ENCODE data around the gene PRRT1B.
"Not testable (repeated sequence)": the region's sequence is repeated elsewhere in the genome, so short reads cannot be mapped to it uniquely, and the experiment has no call there.

PRRT1B gene

GRCh38 chr9:131545003-131545785 lies at the start of gene PRRT1B:
TSS of gene PRRT1B (plus strand) at chr9:131545523. CDS start at chr9:131545616, 93 bp downstream.
- no peak for DNase-seq (ENCODE audit: low read depth in 2 of 2)

- no peak for DNase-seq (ENCODE audit: low read depth in 2 of 2)
Observed at GRCh38 chr9:131495785-131496184, 49.5 kb upstream of the PRRT1B start.

GRCh38 chr9:131496844-131497405 lies 48.4 kb upstream of the PRRT1B start:
- no peak for DNase-seq (ENCODE audit: low read depth in 2 of 2)

- no peak for DNase-seq (ENCODE audit: low read depth in 2 of 2)
Observed at GRCh38 chr9:131499254-131499767, 46.0 kb upstream of the PRRT1B start.

- peak; percentile 32 to 50 for DNase-seq (ENCODE audit: low read depth in 2 of 2)
Observed at GRCh38 chr9:131500377-131500776, 44.9 kb upstream of the PRRT1B start.

- DNase-seq (ENCODE audit: low read depth in 2 of 2) = peak; percentile 15 to 42
Observed at GRCh38 chr9:131500939-131501541, 44.3 kb upstream of the PRRT1B start.

- DNase-seq (ENCODE audit: low read depth in 2 of 2) = peak; percentile 76 to 80
Observed at GRCh38 chr9:131502781-131503625, 42.3 kb upstream of the PRRT1B start, which contains the start of gene POMT1. TSS of gene POMT1 (plus strand) at chr9:131502918. CDS start at chr9:131504219, 1,301 bp downstream.

- DNase-seq (ENCODE audit: low read depth in 2 of 2) = peak in 1 of 2 donors; percentile 9
Observed at GRCh38 chr9:131503626-131504465, 41.5 kb upstream of the PRRT1B start.

- no peak for DNase-seq (ENCODE audit: low read depth in 2 of 2)
Observed at GRCh38 chr9:131505012-131505411, 40.3 kb upstream of the PRRT1B start.

GRCh38 chr9:131511416-131511815 lies 33.9 kb upstream of the PRRT1B start:
- no peak for DNase-seq (ENCODE audit: low read depth in 2 of 2)

GRCh38 chr9:131511880-131512279 lies 33.4 kb upstream of the PRRT1B start:
- DNase-seq (ENCODE audit: low read depth in 2 of 2) = no peak

- DNase-seq (ENCODE audit: low read depth in 2 of 2) = no peak
Observed at GRCh38 chr9:131513177-131513576, 32.1 kb upstream of the PRRT1B start.

- DNase-seq (ENCODE audit: low read depth in 2 of 2) = not testable (repeated sequence)
Observed at GRCh38 chr9:131515559-131516031, 29.7 kb upstream of the PRRT1B start.

- DNase-seq (ENCODE audit: low read depth in 2 of 2) = no peak
Observed at GRCh38 chr9:131516100-131516499, 29.2 kb upstream of the PRRT1B start.

GRCh38 chr9:131516930-131517329 lies 28.4 kb upstream of the PRRT1B start:
- no peak for DNase-seq (ENCODE audit: low read depth in 2 of 2)

- no peak for DNase-seq (ENCODE audit: low read depth in 2 of 2)
Observed at GRCh38 chr9:131517761-131518190, 27.5 kb upstream of the PRRT1B start.

- DNase-seq (ENCODE audit: low read depth in 2 of 2) = no peak
Observed at GRCh38 chr9:131518553-131518952, 26.8 kb upstream of the PRRT1B start.

- DNase-seq (ENCODE audit: low read depth in 2 of 2) = no peak
Observed at GRCh38 chr9:131520503-131520902, 24.8 kb upstream of the PRRT1B start.

GRCh38 chr9:131521203-131521602 lies 24.1 kb upstream of the PRRT1B start:
- no peak for DNase-seq (ENCODE audit: low read depth in 2 of 2)

GRCh38 chr9:131521822-131522221 lies 23.5 kb upstream of the PRRT1B start:
- DNase-seq (ENCODE audit: low read depth in 2 of 2) = no peak

Measured in stimulated activated CD8-positive, alpha-beta memory T cell treated with anti-CD3 and anti-CD28 coated beads, Interleukin-15, amount 100 ng/mL, for 4 hours (primary cell).